Caco-2 (cell line): Measurements from ENCODE around the gene CAVIN1. TPM values are rescaled to one million over a fixed set of nuclear protein-coding genes. Genes with fewer than 3 reads are reported as not detected.

Source experiments
- BruUV-seq: library from RNA; stranded (reverse); fragments of 400-500 nt; replicated peaks from 2 replicates; lab custom pipeline; 2021; lab: Mats Ljungman, UMichigan
- CTCF ChIA-PET: fragments of 300-600 bp; sonication (Branson Sonifier 250); formaldehyde crosslinking; loops from one replicate; lab custom pipeline; 2022; ENCODE audit warnings: antibody characterized with exemption; lab: Charles Lee
- POLR2A ChIA-PET: fragments of 300-600 bp; sonication (Branson Sonifier 250); formaldehyde crosslinking; loops from one replicate; lab custom pipeline; 2022; ENCODE audit warnings: antibody characterized with exemption; lab: Charles Lee
- DNase-seq, 2 experiments: peaks; one replicate each; pipeline versions ENCODE4 v3.0.0 to v3.0.0-alpha.2; 2020 to 2022
- H3K27me3 ChIP-seq: replicated peaks from 2 replicates; pipeline ENCODE4 v1.6.0; 2011; ENCODE audit warnings: low read length; ENCODE audit not compliant: control insufficient read depth, insufficient read depth
- H3K36me3 ChIP-seq: 2 replicates; pipeline ENCODE4 v1.5.1; 2011; ENCODE audit warnings: low read length; ENCODE audit not compliant: control insufficient read depth, insufficient read depth
- H3K4me1 ChIP-seq: fragments of 250-450 bp; sonication (Bioruptor Pico); 2 replicates; pipeline ENCODE4 v1.5.1; 2020; ENCODE audit warnings: mild to moderate bottlenecking
- H3K4me3 ChIP-seq: 2 replicates; pipeline ENCODE4 v1.5.1; 2011; ENCODE audit warnings: low read depth, mild to moderate bottlenecking, control low read depth, low read length
- H3K9me3 ChIP-seq: fragments of 250-450 bp; sonication (Bioruptor Pico); 2 replicates; pipeline ENCODE4 v1.5.1; 2020; ENCODE audit warnings: mild to moderate bottlenecking, moderate library complexity
- H3K27ac Mint-ChIP-seq: one replicate; pipeline ENCODE4 v1.8.0; 2022; ENCODE audit warnings: mixed read lengths; ENCODE audit not compliant: unreplicated experiment
- H3K27me3 Mint-ChIP-seq: one replicate; pipeline ENCODE4 v1.8.0; 2022; ENCODE audit warnings: mixed read lengths; ENCODE audit not compliant: insufficient read depth, unreplicated experiment
- H3K36me3 Mint-ChIP-seq: one replicate; pipeline ENCODE4 v1.8.0; 2022; ENCODE audit warnings: mild to moderate bottlenecking, mixed read lengths; ENCODE audit not compliant: insufficient read depth, unreplicated experiment
- H3K4me1 Mint-ChIP-seq: one replicate; pipeline ENCODE4 v1.8.0; 2022; ENCODE audit warnings: low read depth, mixed read lengths; ENCODE audit not compliant: unreplicated experiment
- H3K4me3 Mint-ChIP-seq: one replicate; pipeline ENCODE4 v1.8.0; 2022; ENCODE audit warnings: mild to moderate bottlenecking, moderate library complexity, mixed read lengths; ENCODE audit not compliant: unreplicated experiment
- H3K9me3 Mint-ChIP-seq: one replicate; pipeline ENCODE4 v1.8.0; 2022; ENCODE audit warnings: mixed read lengths; ENCODE audit not compliant: unreplicated experiment
- intact Hi-C: fragments of 100-400 bp; cut with micrococcal nuclease; formaldehyde crosslinking; loops from one replicate; pipeline ENCODE4 v1.10.0; 2022; ENCODE audit not compliant: unreplicated experiment
- total RNA-seq: library from RNA; stranded (reverse); gene quantifications from 2 replicates; pipeline ENCODE4 v1.2.3, GENCODE V29; 2022
- TF ChIP-seq, protein P1 (sequence below), 2 experiments: fragments of 200-600 bp in 1 of 2; IDR thresholded peaks; 1 replicate in 1 of 2; 2 replicates in 1 of 2; pipeline versions ENCODE4 v1.5.1 to v1.8.0; 2011 to 2022; ENCODE audit warnings: antibody characterized with exemption in 1 of 2, control low read depth in 1 of 2, inconsistent platforms in 1 of 2, low read depth in 1 of 2, low read length in 1 of 2, mild to moderate bottlenecking in 1 of 2, moderate library complexity in 1 of 2; ENCODE audit not compliant: insufficient read depth in 1 of 2, severe bottlenecking in 1 of 2, unreplicated experiment in 1 of 2

CAVIN1 gene
- total RNA-seq, 1 experiment from 2014 or later = 173 TPM

DNA sequence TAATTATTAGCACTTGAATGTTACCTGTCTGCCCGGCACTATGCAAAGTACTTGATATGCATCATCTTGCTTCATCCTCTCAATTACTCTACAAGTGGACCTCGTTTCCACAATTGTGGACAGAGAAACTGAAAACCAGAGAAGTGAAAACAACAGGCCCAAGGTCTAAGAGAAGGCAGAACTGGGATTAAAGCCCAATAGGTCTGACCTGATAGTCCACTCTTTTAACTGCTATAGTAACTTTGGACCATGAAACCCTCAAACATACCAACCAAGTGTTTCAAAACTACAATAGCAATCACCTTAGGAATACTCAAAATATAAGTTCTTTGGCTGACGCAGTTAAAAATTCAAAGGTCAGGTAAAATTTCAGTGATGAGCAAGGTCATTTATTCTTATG lies 42.1 kb downstream of the CAVIN1 start:
- Mint-ChIP-seq H3K27me3 (no peaks in the 10 kb centered on the region), H3K27ac (no peak overlapping the region), H3K36me3 (peaks cover 4% of the 10 kb centered on the region), H3K4me1 (peaks cover 10% of the 10 kb centered on the region), H3K9me3 (no peaks in the 10 kb centered on the region), H3K4me3 (no peak overlapping the region)
- ChIA-PET CTCF (no interaction called here), POLR2A (interaction anchor here (0.7 kb wide), 1 partner anchor 52 kb away, joined by 15 read pairs; no protein-coding TSS in a partner anchor)
- intact Hi-C loops = no loop called here
- TF ChIP-seq, protein P1, sequence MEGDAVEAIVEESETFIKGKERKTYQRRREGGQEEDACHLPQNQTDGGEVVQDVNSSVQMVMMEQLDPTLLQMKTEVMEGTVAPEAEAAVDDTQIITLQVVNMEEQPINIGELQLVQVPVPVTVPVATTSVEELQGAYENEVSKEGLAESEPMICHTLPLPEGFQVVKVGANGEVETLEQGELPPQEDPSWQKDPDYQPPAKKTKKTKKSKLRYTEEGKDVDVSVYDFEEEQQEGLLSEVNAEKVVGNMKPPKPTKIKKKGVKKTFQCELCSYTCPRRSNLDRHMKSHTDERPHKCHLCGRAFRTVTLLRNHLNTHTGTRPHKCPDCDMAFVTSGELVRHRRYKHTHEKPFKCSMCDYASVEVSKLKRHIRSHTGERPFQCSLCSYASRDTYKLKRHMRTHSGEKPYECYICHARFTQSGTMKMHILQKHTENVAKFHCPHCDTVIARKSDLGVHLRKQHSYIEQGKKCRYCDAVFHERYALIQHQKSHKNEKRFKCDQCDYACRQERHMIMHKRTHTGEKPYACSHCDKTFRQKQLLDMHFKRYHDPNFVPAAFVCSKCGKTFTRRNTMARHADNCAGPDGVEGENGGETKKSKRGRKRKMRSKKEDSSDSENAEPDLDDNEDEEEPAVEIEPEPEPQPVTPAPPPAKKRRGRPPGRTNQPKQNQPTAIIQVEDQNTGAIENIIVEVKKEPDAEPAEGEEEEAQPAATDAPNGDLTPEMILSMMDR (IDR thresholded peaks at IDR 0.05; ENCODE audit: insufficient read depth in 1 of 2, low read depth in 1 of 2, low read length in 1 of 2, severe bottlenecking in 1 of 2, unreplicated experiment in 1 of 2) = no peak
- DNase-seq = no peak
- no peaks in the 10 kb centered on the region for H3K9me3 ChIP-seq
- no peaks in the 10 kb centered on the region for H3K27me3 ChIP-seq
- H3K4me1 ChIP-seq = peaks cover 13% of the 10 kb centered on the region
- H3K4me3 ChIP-seq = no peak overlapping the region
- no TSS peak for BruUV-seq
- no peaks in the 10 kb centered on the region; the same call in 1 of the 2 replicates for H3K36me3 ChIP-seq

DNA sequence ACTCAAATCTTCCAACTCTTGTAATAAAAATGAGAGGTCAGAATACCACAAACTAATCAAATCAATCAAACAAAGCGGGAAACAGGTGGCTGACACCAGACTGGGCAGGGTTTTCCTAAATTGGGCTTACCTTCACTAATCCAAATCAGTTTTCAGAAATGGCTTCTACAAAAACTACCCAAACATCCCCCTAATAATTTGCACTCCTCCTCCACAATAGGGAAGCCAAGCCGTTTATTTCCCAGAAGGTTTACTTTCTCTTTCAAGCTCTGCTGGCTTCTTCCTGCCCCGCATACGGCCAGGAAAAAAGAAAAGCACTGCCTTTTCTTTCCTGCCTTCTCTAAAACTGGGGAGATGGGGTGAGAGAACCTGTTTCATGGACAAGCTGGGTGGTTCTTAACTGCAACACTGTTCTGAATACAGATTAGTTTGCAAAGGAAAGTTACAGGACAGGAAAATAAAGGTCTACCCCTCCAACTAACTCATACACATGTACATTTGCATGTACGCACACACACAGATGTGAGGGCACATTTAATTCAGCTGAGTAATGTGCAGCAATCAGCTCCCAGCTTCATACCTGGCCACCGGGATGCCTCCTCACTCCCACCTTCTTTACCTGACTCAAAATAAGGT lies 44.0 kb downstream of the CAVIN1 start:
- Histone ChIP-seq H3K9me3 (no peaks in the 10 kb centered on the region), H3K27me3 (no peaks in the 10 kb centered on the region), H3K36me3 (no peaks in the 10 kb centered on the region; the same call in 1 of the 2 replicates), H3K4me1 (peaks cover 13% of the 10 kb centered on the region), H3K4me3 (no peak overlapping the region)
- H3K36me3 Mint-ChIP-seq = peaks cover 4% of the 10 kb centered on the region
- no peaks in the 10 kb centered on the region for H3K27me3 Mint-ChIP-seq
- DNase-seq = no peak
- CTCF ChIA-PET = interaction anchor here (0.6 kb wide), 1 partner anchor 27 kb away, joined by 3 read pairs; no protein-coding TSS in a partner anchor
- intact Hi-C loops = no loop called here
- POLR2A ChIA-PET = no interaction called here
- BruUV-seq = no TSS peak
- H3K27ac Mint-ChIP-seq = no peak overlapping the region
- no peaks in the 10 kb centered on the region for H3K9me3 Mint-ChIP-seq
- TF ChIP-seq, protein P1 (IDR thresholded peaks at IDR 0.05; ENCODE audit: insufficient read depth in 1 of 2, low read depth in 1 of 2, low read length in 1 of 2, severe bottlenecking in 1 of 2, unreplicated experiment in 1 of 2) = no peak
- H3K4me1 Mint-ChIP-seq = peaks cover 10% of the 10 kb centered on the region
- H3K4me3 Mint-ChIP-seq = no peak overlapping the region

DNA sequence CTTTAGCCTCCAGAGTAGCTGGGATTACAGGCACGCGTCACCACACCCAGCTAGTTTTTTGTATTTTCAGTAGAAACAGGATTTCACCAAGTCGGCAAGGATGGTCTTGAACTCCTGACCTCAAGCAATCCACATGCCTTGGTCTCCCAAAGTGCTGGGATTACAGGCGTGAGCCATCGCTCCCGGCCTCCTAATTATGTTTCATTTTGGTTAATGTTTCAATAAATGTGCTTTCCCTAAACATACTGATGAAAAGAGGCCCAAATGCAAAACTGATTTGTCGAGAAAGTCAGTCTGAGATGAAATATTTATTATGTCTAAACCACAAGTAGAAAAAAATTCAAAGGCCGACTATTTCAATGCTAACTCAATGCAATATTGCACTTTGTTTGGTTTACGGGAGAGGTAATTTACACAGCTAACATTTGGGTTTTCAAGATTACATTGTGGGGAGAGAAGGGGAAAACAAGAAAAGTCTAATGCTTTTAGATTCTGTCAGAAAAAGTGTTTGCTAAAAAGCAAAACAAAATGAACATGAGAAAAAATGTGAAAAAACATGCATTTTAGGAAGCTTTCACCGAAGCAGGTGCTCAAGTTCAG lies 44.6 kb downstream of the CAVIN1 start:
- Histone ChIP-seq H3K36me3 (no peaks in the 10 kb centered on the region; the same call in 1 of the 2 replicates), H3K4me1 (peaks cover 13% of the 10 kb centered on the region), H3K27me3 (no peaks in the 10 kb centered on the region), H3K4me3 (no peak overlapping the region), H3K9me3 (no peaks in the 10 kb centered on the region)
- H3K27ac Mint-ChIP-seq = no peak overlapping the region
- no TSS peak for BruUV-seq
- POLR2A ChIA-PET = no interaction called here
- DNase-seq = no peak
- peaks cover under 1% of the 10 kb centered on the region for H3K36me3 Mint-ChIP-seq
- H3K9me3 Mint-ChIP-seq = no peaks in the 10 kb centered on the region
- no peak overlapping the region for H3K4me3 Mint-ChIP-seq
- H3K4me1 Mint-ChIP-seq = peaks cover 10% of the 10 kb centered on the region
- no peaks in the 10 kb centered on the region for H3K27me3 Mint-ChIP-seq
- intact Hi-C loops = no loop called here
- CTCF ChIA-PET = no interaction called here
- TF ChIP-seq, protein P1 (IDR thresholded peaks at IDR 0.05; ENCODE audit: insufficient read depth in 1 of 2, low read depth in 1 of 2, low read length in 1 of 2, severe bottlenecking in 1 of 2, unreplicated experiment in 1 of 2) = no peak
